Adrenal gland (tissue), 5 donors: ENCODE results near the gene MED27.

ENCODE experiments used
- CTCF ChIP-seq, 6 experiments: fragments of 450-650 bp in 4 of 6; fragments of 200-600 bp in 2 of 6; sonication (generic) in 1 of 6; IDR thresholded peaks; 1 replicate in 5 of 6; 2 replicates in 1 of 6; pipeline versions ENCODE4 v1.5.1 to v1.8.0; 2016 to 2021; ENCODE audit warnings: antibody characterized with exemption in 6 of 6, mild to moderate bottlenecking in 2 of 6, moderate library complexity in 1 of 6
- POLR2A ChIP-seq, 2 donors: fragments of 450-650 bp; IDR thresholded peaks; one replicate each; pipeline ENCODE4 v1.6.1; 2017; ENCODE audit warnings: antibody characterized with exemption in 2 of 2, mild to moderate bottlenecking in 2 of 2, moderate library complexity in 1 of 2
- donor health status: DM: no; HTN: no; CAD: no.

- TF ChIP-seq POLR2A (IDR thresholded peaks at IDR 0.05): no peak
- no peak for TF ChIP-seq CTCF (IDR thresholded peaks at IDR 0.05)
Observed at GRCh38 chr9:132126680-132127236, 47.1 kb upstream of the MED27 start.
